ENCODE measurements around the gene OTULIN.

Gene OTULIN

DNA sequence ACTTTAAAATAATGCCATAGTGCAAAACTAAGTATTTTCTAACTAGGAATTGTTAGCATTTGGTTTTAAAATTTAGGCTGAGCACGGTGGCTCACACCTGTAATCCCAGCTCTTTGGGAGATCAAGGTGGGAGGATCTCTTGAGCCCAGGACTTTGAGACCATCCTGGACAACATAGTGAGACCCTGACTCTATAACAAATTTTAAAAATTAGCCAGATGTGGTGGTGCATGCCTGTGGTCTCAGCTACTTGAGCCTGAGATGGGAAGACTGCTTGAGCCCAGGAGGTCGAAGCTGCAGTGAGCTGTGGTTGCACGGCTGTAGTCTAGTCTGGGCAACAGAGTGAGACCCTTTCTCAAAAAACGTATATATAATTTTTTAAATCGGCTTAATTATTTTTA lies 4.9 kb downstream of the OTULIN start:
- no peak for DNase-seq

DNA sequence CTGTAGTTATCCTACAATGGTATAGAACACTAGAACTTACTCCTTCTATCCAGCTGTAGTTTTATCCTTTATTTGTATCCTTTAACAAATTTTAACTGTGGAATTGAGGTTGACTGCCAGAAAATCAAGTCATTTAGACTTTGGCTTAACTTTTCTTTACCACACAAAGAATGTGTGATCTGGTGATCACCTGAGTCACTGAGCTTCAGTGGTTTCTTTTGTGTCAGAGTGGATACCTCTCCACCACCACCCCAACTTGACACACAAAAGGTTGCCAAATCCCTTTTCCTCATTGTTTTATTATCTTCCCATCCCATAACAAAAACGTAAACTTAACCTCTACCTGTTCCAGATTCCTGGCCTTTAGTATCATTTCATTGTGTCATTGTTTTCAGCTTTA lies 5.5 kb downstream of the OTULIN start:
- DNase-seq, result no peak

DNA sequence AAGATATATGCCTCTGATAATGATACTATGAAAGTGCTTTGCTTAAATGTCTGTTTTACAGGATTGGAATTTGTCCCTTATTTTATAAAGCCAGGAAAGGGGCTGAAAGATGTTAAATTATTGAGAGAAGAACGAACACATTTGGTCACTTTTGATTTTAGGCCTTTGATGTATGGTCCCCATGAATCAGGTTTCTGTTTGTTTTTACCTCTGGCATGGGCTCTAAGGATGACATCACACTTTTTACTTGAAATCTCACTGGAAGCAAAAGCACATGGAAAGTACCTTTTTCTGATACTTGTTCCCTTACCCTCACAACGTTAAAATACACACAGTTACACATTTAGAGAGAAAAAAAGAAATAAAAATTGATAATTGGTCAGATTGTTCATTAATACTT lies 6.9 kb downstream of the OTULIN start:
- no peak for DNase-seq

DNA sequence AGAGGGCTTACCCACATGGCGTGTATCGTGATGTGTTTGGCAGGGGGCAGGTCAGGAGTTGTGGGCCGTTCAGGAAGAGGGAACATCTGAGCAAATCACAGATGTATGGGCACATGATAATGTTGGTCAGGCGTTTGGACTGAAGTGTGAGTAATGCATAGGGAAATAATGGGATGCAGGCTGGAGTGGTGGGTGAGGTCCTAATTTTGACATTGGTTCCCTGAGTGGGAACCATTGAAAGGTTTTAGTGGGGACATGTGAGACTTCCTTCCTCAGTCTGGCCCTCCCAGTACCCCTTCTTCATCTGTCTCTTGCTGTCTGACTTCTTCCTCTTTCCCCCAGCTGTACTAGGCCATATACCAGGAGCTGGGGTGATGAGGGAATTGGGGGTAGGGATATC lies 7.6 kb downstream of the OTULIN start:
- no peak for DNase-seq

DNA sequence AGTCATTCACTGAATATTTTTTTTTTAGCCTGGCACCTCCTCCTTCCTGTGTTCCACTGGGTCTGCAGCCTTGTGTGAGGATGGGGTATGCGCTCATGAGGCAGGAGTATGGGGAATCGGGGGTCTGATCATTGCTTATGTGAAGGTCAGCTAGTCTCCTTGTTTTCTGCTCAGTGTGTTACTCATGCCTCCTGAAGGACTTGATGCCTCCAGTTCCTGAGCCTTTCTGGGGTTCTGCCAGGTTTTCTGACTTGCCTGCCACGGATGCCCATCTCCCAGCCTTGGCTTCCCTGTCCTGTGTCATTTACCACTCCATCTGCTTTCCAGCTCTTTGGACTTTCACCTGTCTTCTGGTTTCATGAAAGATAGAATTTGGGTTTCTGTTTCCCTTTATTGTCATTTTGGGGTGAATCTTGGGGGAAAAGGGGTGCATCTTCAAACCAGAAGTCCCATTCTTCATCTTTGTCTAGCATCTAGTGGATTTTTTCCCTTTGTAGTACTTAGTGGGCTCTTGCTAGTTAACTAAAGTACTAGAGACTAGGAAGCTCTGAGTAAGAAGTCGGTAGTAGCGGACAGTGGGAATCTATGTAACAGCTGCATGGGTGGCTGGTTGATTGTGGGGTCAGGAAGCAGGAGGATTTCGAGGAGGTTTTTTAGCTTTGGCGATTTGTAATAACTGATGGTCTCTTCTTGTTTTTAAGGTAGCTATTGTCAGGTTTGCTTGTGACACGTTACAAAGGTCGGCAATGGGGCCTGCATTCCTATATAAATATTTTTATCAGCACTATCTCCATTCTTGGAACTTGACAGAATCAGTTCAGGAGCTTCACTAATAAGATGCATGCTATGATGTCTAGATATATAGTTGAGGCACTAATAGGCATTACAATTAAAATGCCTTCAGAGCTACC lies 8.2 kb downstream of the OTULIN start:
- no peak for DNase-seq

DNA sequence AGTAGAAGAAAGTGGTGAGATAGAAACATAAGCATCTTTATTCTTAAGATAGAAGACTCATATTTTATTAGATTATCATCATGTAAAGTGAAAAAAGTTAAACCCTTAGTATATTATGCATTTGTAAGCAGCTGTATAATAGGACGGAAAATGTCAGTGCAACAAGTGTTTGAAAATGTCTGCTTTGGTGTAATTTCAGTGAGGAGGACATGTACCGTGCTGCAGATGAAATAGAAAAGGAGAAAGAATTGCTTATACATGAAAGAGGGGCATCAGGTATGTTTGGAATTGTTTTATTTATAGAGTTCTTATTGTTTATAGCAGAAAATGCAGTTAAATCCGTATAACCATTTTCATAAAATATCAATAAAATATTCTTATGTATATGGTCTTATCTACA lies 8.9 kb downstream of the OTULIN start:
- no peak for DNase-seq

DNA sequence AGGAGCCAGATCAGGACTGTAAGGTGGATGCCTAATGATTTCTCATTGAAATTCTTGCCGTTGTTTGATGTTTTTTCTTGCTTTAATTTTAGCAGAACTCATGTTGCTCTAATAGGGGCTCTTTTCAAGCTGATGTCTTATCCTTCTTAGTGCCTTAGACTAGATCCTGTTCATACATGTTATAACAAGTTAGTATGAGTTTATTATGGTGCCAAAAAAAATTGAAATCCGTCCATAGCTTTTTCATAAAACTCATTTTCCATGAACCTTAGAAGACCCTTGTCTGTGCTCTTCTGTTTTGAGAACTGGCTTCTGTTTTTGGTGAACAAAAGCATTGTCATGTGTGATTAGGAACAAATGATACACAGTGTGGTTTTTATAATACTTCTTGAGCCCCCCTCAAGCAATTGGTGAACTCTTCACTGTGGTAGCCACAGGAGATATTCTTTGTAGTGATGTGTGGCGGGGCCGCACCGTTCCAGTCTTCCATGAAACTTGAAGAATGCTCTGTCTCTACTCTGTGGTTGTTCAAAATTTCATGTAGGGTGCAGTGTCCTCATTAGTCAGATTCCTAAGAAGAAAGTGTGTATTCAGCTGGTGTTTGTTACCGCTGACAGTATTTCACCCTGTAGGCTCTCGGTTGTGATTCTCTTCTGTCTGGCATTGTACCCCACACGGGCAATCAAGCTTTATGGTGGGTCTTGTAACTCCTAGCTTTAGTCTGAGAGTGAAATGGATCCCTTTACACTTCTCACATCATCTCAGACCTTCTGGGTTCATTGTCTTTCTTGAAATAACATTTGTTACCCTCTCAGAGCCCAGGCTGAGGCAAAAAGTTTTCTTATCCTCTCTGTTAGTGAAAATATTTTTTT lies 10.7 kb downstream of the OTULIN start:
- DNase-seq, result peak; percentile 61

DNA sequence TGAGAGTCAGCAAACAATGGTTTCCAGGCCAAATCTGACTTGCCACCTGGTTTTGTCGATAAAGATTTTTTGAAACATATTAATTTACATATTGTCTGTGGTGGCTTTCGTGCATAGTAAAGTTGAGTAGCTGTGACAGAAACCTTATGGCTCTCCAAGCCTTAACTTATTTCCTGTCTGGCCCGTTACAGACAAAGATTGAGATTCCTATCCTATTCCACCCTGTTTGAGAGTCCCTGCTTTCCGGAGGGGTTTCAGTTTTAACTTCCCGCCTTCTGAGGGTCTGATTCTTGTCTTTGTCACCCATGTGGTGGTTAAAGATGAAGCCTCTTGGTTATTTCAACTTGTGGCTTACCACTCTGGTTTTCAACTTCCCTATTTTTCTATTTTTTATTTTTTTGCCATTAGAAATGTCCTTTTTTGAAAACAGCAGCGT lies 11.4 kb downstream of the OTULIN start:
- DNase-seq, result no peak

DNA sequence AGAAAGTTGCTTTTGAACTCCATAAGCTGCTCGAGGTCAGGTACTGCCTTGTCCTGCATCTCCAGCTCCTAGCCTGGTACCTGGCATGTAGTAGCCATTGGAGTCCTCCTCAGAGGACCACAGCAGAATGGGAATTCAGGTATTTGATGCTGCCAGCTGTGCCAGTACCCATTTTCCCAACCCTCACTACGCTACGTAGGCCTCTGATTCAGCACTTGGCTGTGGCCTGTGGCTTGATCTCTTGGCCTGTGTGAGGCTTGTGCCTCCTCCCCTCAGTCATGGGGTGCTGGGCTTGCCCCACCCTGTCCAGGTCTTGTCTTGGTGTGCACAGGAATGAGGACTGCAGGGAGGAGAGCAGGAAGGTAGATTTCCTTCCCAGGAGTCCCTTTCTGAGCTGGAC lies 11.8 kb downstream of the OTULIN start:
- no peak for DNase-seq

DNA sequence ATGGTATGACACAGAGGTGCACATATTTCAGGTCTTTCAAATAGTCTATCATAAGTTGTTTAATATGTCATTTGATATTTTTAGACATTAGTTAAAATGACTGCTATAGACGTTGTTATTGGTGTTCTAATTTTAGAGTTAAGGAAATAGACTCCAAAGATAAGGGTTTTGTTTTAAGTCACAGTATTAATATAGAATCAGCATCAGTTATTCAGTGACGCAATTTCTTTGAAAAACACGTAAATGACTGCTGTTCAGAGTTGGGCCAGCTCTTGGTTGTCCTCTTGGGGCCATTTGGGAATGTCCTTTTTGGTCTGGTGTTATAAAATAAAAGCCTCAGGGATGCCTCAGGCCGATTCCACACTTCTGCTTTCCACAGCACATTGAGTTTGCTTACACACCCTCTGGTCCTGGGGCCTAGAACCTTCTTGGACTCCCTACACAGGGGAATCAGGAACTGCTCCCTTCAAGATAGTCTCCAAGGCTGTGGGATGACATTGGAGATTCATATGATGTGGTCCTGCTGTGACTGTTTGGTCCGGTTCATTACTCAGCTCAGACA lies 14.3 kb downstream of the OTULIN start:
- no peak for DNase-seq

DNA sequence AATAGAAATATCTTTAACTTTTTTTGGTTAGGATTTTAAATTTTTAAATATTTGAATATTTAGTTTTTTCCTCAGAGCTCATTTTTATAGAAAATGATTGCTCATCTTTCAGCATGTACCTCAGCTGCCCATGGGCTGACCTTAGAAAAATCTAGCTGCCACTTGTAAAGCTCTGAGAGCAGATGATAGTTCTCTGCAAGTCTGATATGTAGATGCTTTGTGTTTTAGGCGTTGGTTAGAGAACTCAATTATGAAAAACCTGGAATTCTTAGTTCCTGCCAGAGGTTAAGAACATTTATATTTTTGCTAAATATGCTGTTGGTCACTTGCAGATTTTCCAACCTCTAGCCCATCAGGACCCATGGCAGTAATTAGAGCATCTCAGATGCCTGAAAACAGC lies 15.1 kb downstream of the OTULIN start:
- no peak for DNase-seq

DNA sequence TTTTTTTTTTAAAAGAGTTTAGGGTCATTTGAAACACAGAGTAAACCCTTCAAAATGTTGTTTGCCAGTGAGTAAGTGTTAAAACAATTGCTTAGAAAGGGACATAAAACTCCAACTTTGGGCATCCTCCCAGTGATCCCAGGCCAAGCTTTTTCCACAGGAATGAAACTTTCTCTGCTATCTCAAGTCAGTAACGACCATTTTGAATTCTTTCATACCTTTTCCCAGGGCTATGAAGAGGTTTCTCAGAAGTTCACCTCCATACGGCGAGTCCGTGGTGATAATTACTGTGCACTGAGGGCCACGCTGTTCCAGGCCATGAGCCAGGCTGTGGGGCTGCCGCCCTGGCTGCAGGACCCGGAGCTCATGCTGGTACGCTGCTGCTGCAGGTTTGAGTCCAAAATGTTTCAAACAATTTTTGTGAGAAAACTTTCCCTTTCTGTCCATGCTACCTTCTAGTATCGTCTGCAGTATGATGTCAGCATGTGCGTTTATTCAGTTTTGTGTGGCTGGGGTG lies 16.8 kb downstream of the OTULIN start:
- DNase-seq, result no peak

DNA sequence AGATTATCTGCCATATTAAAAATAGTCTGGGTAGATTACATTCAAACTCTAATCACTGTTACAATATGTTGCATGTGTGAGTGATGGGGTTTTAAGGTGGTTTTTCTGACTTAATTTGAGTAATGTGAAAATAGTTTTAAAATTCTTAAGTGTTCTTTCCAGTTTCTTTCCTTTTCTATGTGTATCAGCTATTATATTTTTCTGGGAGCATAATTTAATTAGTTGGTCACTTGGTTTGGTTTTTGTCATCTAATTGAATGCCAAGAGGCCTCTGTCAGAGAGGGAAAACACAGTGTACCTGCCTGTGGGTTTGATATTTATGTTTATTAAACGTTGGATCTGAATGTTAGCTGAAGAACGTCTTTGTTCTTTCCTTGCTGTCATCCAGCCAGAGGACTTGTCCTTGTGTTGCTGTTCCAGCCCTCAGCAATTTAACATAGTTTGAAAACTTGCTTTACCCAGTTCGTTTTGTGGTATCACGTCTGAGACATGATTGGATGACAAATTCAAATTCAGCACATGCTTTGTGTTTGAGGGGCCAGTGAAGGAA lies 19.5 kb downstream of the OTULIN start:
- DNase-seq, result no peak

DNA sequence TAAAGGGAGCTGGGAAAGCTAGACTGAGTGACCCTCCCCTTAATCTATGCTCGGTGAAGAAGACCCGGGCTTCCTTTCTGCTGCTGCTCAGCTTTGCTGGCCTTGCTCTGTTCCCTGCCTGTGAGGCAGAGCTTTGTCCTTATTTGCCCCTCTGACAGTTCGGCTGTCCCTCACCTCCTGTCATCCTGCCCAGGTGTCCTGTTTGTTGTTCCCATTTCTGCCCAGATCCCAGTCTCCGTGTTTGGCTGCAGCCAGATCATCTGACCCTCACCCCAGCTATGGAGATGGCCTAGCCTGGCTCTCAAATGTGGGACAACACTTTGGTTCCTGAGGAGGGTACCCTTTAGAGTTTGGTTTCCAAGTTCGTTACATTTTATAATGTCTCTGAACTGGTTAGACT lies 20.2 kb downstream of the OTULIN start:
- no peak for DNase-seq

DNA sequence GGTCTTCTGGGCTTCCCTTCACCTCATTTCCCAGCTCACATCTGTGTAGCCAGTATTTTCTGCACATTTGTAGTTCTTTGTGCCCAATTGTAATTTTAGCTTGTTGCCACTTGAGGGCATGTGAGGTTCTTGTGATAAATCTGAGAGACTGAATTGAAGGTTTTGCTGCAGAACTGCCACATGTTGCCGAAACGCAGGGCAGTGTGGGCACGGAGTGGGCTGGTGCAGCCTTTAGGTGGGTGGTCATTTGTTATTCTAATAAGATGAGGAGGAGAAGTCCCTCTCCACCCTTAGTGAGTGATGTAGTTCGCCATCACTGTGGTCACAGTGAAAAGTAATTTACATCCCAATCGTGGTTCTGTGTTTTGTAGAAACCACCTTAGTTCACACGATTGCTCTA lies 21.2 kb downstream of the OTULIN start:
- DNase-seq, result peak; percentile 68

DNA sequence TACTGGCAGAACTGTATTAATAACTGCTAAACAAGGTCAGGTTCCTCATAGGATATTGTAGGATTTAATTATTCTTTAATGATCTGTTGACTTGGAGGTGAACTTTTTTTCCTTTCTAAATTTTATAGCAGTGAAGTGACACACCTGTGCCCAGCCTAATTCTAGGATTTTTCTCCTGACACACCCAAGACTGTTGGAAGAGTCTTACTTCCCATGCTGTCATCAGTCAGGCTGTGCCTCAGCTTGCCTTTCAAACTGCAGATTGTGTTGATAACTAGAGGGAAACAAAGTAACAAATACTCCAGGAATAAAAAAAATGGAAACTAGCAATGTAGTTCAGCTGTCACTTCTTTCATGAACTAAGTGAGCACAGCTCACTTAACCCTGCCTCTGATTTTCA lies 22.0 kb downstream of the OTULIN start:
- DNase-seq, result no peak

DNA sequence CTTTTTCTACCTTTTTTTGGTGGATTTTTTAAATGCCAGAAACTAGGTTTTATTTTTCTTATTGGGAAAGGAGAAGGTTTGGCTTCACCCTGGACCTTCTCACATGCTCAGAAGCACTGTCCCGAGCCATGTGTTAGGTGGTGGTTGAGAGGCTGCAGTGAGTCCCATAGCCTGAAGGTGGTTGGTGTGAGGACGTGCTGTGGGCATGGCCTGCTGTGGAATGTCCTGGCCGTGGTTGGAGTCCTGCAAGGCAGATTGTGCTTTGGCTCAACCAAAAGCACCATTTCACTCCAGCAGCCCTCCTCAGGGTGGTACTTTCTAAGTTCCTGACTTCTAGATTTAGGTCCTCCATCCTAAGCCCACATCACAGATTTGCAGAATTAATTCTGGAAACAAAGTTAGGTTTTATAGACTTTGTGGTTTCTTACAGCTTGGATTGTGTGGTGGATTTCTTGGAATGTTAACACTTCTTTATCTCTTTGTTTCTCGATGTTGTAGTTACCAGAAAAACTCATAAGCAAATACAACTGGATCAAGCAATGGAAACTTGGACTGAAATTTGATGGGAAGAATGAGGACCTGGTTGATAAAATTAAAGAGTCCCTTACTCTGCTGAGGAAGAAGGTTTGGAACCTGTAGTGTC lies 22.6 kb downstream of the OTULIN start:
- DNase-seq, result no peak

DNA sequence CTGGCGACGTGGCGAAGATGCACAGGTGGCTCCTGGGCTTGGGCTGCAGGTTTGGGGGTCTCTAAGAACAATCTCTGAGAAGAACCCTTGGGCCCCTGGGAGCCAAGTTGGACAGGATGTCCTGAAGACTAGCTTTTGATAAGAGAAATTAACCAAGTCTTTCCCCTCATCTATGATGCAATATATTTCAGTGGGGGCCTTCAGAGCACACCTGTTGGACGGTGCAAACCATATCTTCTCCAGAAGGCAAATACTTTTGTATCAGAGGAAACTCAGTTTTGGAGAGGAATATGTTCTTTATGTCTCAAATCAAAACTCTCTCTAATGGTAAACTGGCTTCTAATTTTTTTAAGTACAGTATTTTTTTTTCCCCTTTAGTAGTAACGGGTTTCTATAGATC lies 28.6 kb downstream of the OTULIN start:
- DNase-seq, result no peak

DNA sequence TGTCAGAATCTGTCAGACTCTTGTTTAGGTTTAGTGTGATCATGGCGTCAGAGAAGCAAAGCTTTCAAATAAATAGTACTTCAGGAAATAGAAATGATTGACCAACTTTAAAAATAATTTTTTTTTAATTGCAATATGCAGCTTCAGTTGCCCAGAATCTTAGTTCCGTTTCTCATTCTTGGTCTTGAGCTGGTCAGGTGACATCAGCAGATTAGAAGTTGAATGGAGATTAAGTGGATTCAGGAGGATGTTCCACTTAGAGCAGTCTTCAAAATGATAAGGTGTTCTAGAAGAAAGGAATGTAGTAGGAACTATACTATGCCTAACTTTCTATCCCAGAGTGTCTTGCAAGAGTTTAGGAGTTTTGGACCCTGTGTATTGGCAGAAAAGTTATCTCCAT lies 30.6 kb downstream of the OTULIN start:
- DNase-seq, result no peak

DNA sequence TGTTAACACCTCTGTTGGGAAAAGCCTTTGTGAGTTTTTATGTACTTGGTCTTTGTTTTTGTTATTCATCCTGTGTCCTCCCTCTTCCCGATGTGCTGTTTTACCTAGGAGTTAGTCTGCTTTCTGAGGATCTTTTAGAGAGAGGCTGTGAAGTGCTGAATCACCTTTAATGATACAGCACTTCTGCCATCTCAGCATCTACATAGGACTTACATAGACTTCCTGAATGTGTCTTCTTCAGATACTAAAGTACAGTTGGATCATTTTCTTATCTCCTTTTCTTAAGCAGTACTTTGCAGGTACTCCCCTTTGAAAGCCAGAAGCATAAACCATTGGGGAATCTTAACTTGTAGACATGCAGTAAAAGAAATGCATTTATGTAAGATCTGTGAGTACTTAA lies 31.5 kb downstream of the OTULIN start:
- no peak for DNase-seq

DNA sequence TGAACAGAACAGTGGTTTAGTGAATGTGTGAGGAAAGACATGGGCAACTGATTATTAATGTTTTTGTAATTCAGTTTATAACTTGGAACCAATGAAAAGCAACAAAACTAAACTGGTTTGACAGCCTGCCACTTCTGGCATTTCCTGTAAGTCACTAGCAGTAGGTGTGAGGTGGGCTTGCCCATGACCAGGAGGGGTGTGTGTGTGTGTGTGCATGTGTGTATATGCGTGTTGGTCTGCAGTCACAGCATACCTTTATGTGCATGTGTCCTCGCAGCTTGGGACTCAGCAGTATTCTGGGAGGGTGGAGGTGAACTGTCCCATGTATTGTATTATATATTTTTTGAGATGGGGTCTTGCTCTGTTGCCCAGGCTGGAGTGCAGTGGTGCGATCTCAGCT lies 32.3 kb downstream of the OTULIN start:
- DNase-seq, result no peak

DNA sequence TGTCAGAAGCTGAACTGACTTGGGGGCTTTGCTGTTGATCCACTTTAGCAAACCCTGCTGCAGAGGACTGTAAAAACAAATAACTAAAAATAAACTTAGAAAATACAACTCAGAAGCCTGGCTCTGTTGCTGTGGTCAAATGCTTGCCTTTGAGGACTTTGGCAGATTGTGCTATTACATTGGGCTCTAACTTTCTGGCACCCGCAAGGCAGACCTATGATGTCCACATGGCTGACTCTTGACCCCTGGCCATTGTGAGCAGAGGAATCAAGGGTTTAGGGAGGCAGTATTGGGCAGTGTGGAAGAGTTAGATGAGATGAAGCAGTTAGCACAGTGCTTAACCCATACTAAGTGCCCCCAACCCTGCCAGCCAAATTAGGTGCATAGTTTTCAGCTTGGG lies 34.0 kb downstream of the OTULIN start:
- DNase-seq, result no peak

DNA sequence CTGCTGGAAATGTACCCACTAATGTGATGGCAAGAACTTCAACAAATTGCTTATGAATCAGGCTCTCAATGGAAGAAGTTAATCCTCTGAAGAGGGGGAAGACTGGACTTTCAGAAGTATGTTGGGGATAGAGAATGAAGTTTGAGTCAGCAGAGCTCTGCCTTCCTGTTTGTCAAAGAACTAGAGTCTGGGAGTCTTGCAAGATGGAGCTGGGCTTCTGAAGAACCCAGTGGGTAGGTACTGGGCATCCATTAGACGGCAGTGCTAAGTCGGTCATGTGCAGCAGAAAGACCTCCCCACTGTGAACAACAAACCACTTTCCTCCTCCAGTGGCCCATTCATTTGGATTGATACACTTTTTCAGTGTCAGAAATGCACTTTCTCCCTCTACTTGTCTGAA lies 34.6 kb downstream of the OTULIN start:
- no peak for DNase-seq

Data from eye (tissue), 1 donor.